Esophagus (tissue), 2 donors: ENCODE measurements around the gene LAMB1. TPM values are rescaled to one million over a fixed set of nuclear protein-coding genes. Genes with fewer than 3 reads are reported as not detected.

Experiments used
- H3K27ac ChIP-seq, 2 donors: one replicate each; pipeline ENCODE4 v1.5.1; 2013; ENCODE audit warnings: low read depth in 2 of 2, mild to moderate bottlenecking in 2 of 2, inconsistent platforms in 1 of 2, low read length in 1 of 2, moderate library complexity in 1 of 2
- H3K27me3 ChIP-seq, 2 donors: one replicate each; pipeline ENCODE4 v1.6.1; 2013; ENCODE audit warnings: low read length in 2 of 2, control low read depth in 1 of 2, mild to moderate bottlenecking in 1 of 2; ENCODE audit not compliant: insufficient read depth in 2 of 2, control insufficient read depth in 1 of 2
- H3K36me3 ChIP-seq, 2 donors: one replicate each; pipeline ENCODE4 v1.6.1; 2013; ENCODE audit warnings: low read length in 1 of 2; ENCODE audit not compliant: control insufficient read depth in 2 of 2, insufficient read depth in 2 of 2
- H3K4me1 ChIP-seq, 2 donors: one replicate each; pipeline ENCODE4 v1.6.1; 2013; ENCODE audit warnings: low read length in 1 of 2; ENCODE audit not compliant: control insufficient read depth in 2 of 2, insufficient read depth in 2 of 2
- H3K4me3 ChIP-seq, 2 donors: one replicate each; pipeline ENCODE4 v1.5.1; 2013; ENCODE audit warnings: low read length in 2 of 2, mild to moderate bottlenecking in 2 of 2, low read depth in 1 of 2, moderate library complexity in 1 of 2
- H3K9me3 ChIP-seq, 2 donors: one replicate each; pipeline ENCODE4 v1.6.1; 2013; ENCODE audit warnings: mild to moderate bottlenecking in 2 of 2, low read depth in 1 of 2, low read length in 1 of 2, moderate library complexity in 1 of 2; ENCODE audit not compliant: control insufficient read depth in 2 of 2, insufficient read depth in 1 of 2
- WGBS, 2 donors: extraction: QIAGEN DNeasy Blood & Tissue Kit; methylation state at CpG; one replicate each; pipeline ENCODE4 v1.1.7; 2013; 5-methylcytosine and 5-hydroxymethylcytosine counted together
- polyA plus RNA-seq, 2 donors: library from polyadenylated mRNA; stranded (reverse); fragments of 200-250 nt; gene quantifications; one replicate each; pipeline ENCODE4 v1.2.3, GENCODE V29; 2013
- donor health status: healthy with polysubstance abuse.
- donor health status: Bipolar disorder and iron deficiency.

LAMB1 gene
- polyA plus RNA-seq, 2 donors, result 25.2 to 27.5 TPM

GRCh38 chr7:108000875-108001763, 1.8 kb downstream of the LAMB1 start:
- Histone ChIP-seq H3K4me3 (peak overlapping the region; percentile 65 to 70), H3K36me3 (no peaks in the 10 kb centered on the region), H3K27me3 (no peaks in the 10 kb centered on the region), H3K4me1 (peaks cover 4 to 5% of the 10 kb centered on the region in 2 donors), H3K9me3 (no peaks in the 10 kb centered on the region), H3K27ac (peak overlapping the region; percentile 72 to 76)
- 20 to 25% methylated on average over 37 of the region's 37 CpGs for WGBS, 2 donors

- no peaks in the 10 kb centered on the region for H3K27me3 ChIP-seq
- no peaks in the 10 kb centered on the region for H3K9me3 ChIP-seq
- H3K36me3 ChIP-seq, result no peaks in the 10 kb centered on the region
- peak overlapping the region in 1 of 2 donors; percentile 35 for H3K27ac ChIP-seq
- peaks cover 4 to 5% of the 10 kb centered on the region in 2 donors for H3K4me1 ChIP-seq
- no peak overlapping the region for H3K4me3 ChIP-seq
- WGBS, 2 donors, result 68 to 72% methylated on average over 4 of the region's 4 CpGs
These were observed 3.0 kb downstream of the LAMB1 start for GRCh38 chr7:107999779-108000560.

- Histone ChIP-seq H3K27ac (peak overlapping the region in 1 of 2 donors; percentile 35), H3K4me3 (no peak overlapping the region), H3K9me3 (no peaks in the 10 kb centered on the region), H3K27me3 (no peaks in the 10 kb centered on the region), H3K4me1 (peaks cover 4 to 5% of the 10 kb centered on the region in 2 donors), H3K36me3 (no peaks in the 10 kb centered on the region)
- WGBS, 2 donors, result 73 to 84% methylated on average over 3 of the region's 3 CpGs
These were observed 4.1 kb downstream of the LAMB1 start for GRCh38 chr7:107998660-107999480.

- Histone ChIP-seq H3K9me3 (no peaks in the 10 kb centered on the region), H3K4me1 (peaks cover 5 to 7% of the 10 kb centered on the region in 2 donors), H3K36me3 (peaks cover 0 to 3% of the 10 kb centered on the region in 2 donors), H3K27me3 (no peaks in the 10 kb centered on the region), H3K27ac (no peak overlapping the region), H3K4me3 (no peak overlapping the region)
- WGBS, 2 donors, result 53 to 56% methylated on average over 2 of the region's 2 CpGs
These were observed 4.8 kb downstream of the LAMB1 start for GRCh38 chr7:107998150-107998549.

GRCh38 chr7:107996072-107996882, 6.7 kb downstream of the LAMB1 start:
- no peaks in the 10 kb centered on the region for H3K27me3 ChIP-seq
- no peak overlapping the region for H3K4me3 ChIP-seq
- 65 to 67% methylated on average over 7 of the region's 7 CpGs for WGBS, 2 donors
- H3K9me3 ChIP-seq, result no peaks in the 10 kb centered on the region
- H3K27ac ChIP-seq, result no peak overlapping the region
- H3K4me1 ChIP-seq, result peaks cover 2 to 3% of the 10 kb centered on the region in 2 donors
- peaks cover 0 to 3% of the 10 kb centered on the region in 2 donors for H3K36me3 ChIP-seq

DNA sequence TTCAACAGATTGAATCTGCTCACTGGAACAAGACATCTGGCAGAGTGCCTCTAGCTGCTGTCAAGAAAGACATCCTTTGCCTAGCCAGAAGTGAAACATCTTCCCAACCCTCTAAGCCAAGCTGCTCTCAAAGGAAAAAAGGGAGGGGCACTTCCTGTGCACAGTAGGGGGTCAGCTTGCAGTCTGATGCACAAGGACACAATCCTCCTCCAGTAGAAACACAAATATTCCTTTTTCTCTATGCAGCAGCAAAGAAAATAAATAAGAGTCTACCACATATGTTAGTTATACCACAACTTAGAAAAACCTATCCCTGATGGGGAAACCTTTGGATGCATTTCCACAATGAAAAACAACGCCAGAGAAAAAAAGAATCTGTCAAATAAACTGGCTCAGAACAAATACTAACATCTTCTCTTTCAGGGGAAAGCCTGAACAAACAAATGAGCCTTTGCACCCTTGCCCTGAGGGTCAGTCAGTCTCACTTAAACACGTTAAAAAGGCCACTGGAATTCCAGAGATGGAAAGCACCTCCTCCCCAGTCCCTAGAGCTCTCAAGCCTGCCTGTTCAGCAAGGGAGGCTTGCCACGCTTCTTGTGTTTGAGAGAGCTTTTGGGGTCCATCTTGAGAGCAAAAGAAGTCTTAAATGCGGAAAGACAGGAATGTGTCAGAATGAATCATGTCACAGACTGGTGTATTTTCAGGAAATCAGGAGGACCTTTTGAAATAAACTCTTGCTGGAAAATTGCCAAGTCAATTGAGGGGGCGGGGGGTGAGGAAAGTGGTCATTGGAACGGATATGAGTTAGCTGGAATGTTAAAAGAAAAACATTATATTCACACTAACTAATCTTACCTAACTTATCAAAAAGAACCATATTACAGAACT, 7.5 kb downstream of the LAMB1 start:
- 26 to 41% methylated on average over 6 of the region's 6 CpGs for WGBS, 2 donors
- no peaks in the 10 kb centered on the region for H3K27me3 ChIP-seq
- H3K4me3 ChIP-seq, result no peak overlapping the region
- peak overlapping the region; percentile 40 to 56 for H3K27ac ChIP-seq
- peaks cover 0 to 3% of the 10 kb centered on the region in 2 donors for H3K36me3 ChIP-seq
- no peaks in the 10 kb centered on the region for H3K9me3 ChIP-seq
- peaks cover 0 to 3% of the 10 kb centered on the region in 2 donors for H3K4me1 ChIP-seq

DNA sequence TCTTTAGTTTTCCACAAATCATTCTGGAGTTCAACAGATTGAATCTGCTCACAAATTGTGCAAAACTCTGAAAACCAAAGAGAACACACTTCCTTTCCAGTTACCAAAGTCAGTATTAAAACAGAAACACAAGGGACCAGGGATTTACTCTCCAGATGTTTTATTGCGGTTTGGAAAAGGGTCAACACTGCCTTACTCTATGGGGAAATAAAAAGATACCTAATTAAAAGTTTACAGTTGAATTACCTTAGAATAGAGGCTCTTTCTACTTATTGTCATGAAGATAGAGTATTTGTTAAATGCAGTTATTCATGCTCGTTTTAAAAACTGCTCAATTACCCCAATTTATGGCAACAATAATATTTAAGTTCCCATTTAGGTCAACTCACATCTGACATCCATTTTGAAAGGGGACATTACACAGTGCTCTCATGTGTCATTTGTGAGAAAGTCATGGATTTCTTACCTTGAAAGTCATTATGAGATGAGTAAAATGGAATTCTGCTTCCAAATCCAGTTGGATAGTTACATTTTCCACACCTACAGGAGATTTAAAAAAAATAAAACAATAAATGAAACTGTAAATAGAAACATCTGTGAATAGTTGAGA, 8.4 kb downstream of the LAMB1 start:
- Histone ChIP-seq H3K9me3 (no peaks in the 10 kb centered on the region), H3K36me3 (peaks cover 0 to 3% of the 10 kb centered on the region in 2 donors), H3K4me3 (no peak overlapping the region), H3K4me1 (peaks cover 0 to 3% of the 10 kb centered on the region in 2 donors), H3K27me3 (no peaks in the 10 kb centered on the region), H3K27ac (no peak overlapping the region)
- WGBS, 2 donors, result 56 to 74% methylated on average over 2 of the region's 2 CpGs

GRCh38 chr7:107993891-107994291, 9.1 kb downstream of the LAMB1 start:
- H3K36me3 ChIP-seq, result peaks cover 0 to 3% of the 10 kb centered on the region in 2 donors
- no peak overlapping the region for H3K4me3 ChIP-seq
- H3K9me3 ChIP-seq, result no peaks in the 10 kb centered on the region
- 57 to 72% methylated on average over 1 of the region's 1 CpG for WGBS, 2 donors
- H3K27me3 ChIP-seq, result no peaks in the 10 kb centered on the region
- peak overlapping the region in 1 of 2 donors; percentile 50 for H3K27ac ChIP-seq
- peaks cover 0 to 3% of the 10 kb centered on the region in 2 donors for H3K4me1 ChIP-seq
